ENCODE data around the gene LGMN. TPM values are rescaled to one million over a fixed set of nuclear protein-coding genes. Genes with fewer than 3 reads are reported as not detected.

Gene LGMN
- total and polyA plus RNA-seq, 2 experiments from 2014 or later = 60.0 to 83.5 TPM

- Mint-ChIP-seq H3K4me3 (no peak overlapping the region), H3K36me3 (ENCODE audit: low read depth) (no peaks in the 10 kb centered on the region), H3K4me1 (no peaks in the 10 kb centered on the region), H3K27ac (no peak overlapping the region), H3K9me3 (no peaks in the 10 kb centered on the region), H3K27me3 (ENCODE audit: insufficient read depth, low read depth, poor library complexity) (peaks cover 27% of the 10 kb centered on the region)
- Histone ChIP-seq H3F3A (replicated peaks; ENCODE audit: low read depth) (no peaks in the 10 kb centered on the region), H3K4me3 (no peak overlapping the region), H3K27me3 (ENCODE audit: insufficient read depth) (peaks cover 16% of the 10 kb centered on the region), H2AFZ (no peak overlapping the region), H3K4me2 (no peak overlapping the region), H3K9me2 (ENCODE audit: insufficient read depth) (no peaks in the 10 kb centered on the region), H3K4me1 (ENCODE audit: insufficient read depth) (no peaks in the 10 kb centered on the region), H3K79me2 (replicated peaks; ENCODE audit: insufficient read depth) (no peaks in the 10 kb centered on the region), H3K27ac (ENCODE audit: low read depth) (no peak overlapping the region), H4K20me1 (replicated peaks; ENCODE audit: insufficient read depth) (no peaks in the 10 kb centered on the region), H3K36me3 (ENCODE audit: insufficient read depth) (no peaks in the 10 kb centered on the region)
- ATAC-seq = no peak
- DNase-seq (ENCODE audit: low spot score) = no peak
- TF ChIP-seq, protein P1, sequence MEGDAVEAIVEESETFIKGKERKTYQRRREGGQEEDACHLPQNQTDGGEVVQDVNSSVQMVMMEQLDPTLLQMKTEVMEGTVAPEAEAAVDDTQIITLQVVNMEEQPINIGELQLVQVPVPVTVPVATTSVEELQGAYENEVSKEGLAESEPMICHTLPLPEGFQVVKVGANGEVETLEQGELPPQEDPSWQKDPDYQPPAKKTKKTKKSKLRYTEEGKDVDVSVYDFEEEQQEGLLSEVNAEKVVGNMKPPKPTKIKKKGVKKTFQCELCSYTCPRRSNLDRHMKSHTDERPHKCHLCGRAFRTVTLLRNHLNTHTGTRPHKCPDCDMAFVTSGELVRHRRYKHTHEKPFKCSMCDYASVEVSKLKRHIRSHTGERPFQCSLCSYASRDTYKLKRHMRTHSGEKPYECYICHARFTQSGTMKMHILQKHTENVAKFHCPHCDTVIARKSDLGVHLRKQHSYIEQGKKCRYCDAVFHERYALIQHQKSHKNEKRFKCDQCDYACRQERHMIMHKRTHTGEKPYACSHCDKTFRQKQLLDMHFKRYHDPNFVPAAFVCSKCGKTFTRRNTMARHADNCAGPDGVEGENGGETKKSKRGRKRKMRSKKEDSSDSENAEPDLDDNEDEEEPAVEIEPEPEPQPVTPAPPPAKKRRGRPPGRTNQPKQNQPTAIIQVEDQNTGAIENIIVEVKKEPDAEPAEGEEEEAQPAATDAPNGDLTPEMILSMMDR (conservative IDR thresholded peaks at IDR 0.05; ENCODE audit: low read depth in 2 of 2) = no peak
- TF ChIP-seq, protein P2, sequence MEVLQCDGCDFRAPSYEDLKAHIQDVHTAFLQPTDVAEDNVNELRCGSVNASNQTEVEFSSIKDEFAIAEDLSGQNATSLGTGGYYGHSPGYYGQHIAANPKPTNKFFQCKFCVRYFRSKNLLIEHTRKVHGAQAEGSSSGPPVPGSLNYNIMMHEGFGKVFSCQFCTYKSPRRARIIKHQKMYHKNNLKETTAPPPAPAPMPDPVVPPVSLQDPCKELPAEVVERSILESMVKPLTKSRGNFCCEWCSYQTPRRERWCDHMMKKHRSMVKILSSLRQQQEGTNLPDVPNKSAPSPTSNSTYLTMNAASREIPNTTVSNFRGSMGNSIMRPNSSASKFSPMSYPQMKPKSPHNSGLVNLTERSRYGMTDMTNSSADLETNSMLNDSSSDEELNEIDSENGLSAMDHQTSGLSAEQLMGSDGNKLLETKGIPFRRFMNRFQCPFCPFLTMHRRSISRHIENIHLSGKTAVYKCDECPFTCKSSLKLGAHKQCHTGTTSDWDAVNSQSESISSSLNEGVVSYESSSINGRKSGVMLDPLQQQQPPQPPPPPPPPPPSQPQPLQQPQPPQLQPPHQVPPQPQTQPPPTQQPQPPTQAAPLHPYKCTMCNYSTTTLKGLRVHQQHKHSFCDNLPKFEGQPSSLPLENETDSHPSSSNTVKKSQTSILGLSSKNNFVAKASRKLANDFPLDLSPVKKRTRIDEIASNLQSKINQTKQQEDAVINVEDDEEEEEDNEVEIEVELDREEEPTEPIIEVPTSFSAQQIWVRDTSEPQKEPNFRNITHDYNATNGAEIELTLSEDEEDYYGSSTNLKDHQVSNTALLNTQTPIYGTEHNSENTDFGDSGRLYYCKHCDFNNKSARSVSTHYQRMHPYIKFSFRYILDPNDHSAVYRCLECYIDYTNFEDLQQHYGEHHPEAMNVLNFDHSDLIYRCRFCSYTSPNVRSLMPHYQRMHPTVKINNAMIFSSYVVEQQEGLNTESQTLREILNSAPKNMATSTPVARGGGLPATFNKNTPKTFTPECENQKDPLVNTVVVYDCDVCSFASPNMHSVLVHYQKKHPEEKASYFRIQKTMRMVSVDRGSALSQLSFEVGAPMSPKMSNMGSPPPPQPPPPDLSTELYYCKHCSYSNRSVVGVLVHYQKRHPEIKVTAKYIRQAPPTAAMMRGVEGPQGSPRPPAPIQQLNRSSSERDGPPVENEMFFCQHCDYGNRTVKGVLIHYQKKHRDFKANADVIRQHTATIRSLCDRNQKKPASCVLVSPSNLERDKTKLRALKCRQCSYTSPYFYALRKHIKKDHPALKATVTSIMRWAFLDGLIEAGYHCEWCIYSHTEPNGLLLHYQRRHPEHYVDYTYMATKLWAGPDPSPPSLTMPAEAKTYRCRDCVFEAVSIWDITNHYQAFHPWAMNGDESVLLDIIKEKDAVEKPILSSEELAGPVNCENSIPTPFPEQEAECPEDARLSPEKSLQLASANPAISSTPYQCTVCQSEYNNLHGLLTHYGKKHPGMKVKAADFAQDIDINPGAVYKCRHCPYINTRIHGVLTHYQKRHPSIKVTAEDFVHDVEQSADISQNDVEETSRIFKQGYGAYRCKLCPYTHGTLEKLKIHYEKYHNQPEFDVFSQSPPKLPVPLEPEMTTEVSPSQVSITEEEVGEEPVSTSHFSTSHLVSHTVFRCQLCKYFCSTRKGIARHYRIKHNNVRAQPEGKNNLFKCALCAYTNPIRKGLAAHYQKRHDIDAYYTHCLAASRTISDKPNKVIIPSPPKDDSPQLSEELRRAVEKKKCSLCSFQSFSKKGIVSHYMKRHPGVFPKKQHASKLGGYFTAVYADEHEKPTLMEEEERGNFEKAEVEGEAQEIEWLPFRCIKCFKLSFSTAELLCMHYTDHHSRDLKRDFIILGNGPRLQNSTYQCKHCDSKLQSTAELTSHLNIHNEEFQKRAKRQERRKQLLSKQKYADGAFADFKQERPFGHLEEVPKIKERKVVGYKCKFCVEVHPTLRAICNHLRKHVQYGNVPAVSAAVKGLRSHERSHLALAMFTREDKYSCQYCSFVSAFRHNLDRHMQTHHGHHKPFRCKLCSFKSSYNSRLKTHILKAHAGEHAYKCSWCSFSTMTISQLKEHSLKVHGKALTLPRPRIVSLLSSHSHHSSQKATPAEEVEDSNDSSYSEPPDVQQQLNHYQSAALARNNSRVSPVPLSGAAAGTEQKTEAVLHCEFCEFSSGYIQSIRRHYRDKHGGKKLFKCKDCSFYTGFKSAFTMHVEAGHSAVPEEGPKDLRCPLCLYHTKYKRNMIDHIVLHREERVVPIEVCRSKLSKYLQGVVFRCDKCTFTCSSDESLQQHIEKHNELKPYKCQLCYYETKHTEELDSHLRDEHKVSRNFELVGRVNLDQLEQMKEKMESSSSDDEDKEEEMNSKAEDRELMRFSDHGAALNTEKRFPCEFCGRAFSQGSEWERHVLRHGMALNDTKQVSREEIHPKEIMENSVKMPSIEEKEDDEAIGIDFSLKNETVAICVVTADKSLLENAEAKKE (CRISPR knock-in tag; IDR thresholded peaks at IDR 0.05) = no peak
- TF ChIP-seq CREB1 (CRISPR knock-in tag; IDR thresholded peaks at IDR 0.05; ENCODE audit: low read depth) = no peak
- TF ChIP-seq ZNF331 (CRISPR knock-in tag; IDR thresholded peaks at IDR 0.05; ENCODE audit: low read depth) = no peak
- TF ChIP-seq ETS1 (IDR thresholded peaks at IDR 0.05) = no peak
- TF ChIP-seq EZH2phosphoT487 (IDR thresholded peaks at IDR 0.05; ENCODE audit: unreplicated experiment) = no peak
- no peak for TF ChIP-seq POLR2AphosphoS5 (IDR thresholded peaks at IDR 0.05; ENCODE audit: low read depth)
- no peak for TF ChIP-seq NANOG (IDR thresholded peaks at IDR 0.05; ENCODE audit: borderline replicate concordance)
- no peak for TF ChIP-seq JUNB (IDR thresholded peaks at IDR 0.05; ENCODE audit: unreplicated experiment)
- TF ChIP-seq ZNF114 (CRISPR knock-in tag; IDR thresholded peaks at IDR 0.05) = no peak
- no peak for TF ChIP-seq EZH2 (IDR thresholded peaks at IDR 0.05; ENCODE audit: low read depth, unreplicated experiment)
- no peak for TF ChIP-seq REST (IDR thresholded peaks at IDR 0.05; ENCODE audit: unreplicated experiment)
- TF ChIP-seq STAT1 (IDR thresholded peaks at IDR 0.05; ENCODE audit: unreplicated experiment) = no peak
These were observed 55.6 kb downstream of the LGMN start for GRCh38 chr14:92692822-92693226.

Measured in GM23338 (cell line).